ENCODE data around the gene PKP2.
A peak's percentile ranks its signal among the peaks of the same experiment; 100 is the strongest.

Gene PKP2

DNA sequence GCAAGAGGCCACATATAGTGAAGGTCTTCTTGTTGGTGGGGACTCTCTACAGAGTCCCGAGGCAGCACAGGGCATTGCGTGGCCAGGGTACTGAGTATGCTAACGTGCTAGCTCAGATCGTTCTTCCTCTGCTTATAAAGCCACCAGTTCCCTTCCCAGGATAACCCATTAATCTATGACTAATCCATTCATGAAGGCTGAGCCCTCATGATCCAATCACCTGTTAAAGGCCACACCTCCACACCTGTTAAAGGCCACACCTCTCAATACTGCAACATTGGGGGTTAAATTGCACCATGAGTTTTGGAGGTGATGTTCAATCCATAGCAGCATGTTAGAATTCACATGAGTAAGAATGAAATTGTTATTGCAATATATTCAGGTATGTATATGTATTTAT, 128.1 kb downstream of the PKP2 start:
- no peak overlapping the region for H3K4me3 ChIP-seq (ENCODE audit: low read depth, low read length)
- no peak for TF ChIP-seq CTCF (IDR thresholded peaks at IDR 0.05; ENCODE audit: insufficient read depth, low read length, missing control alignments)
- POLR2A ChIA-PET = no interaction called here
- DNase-seq (ENCODE audit: low read depth, low spot score) = no peak
- CTCF ChIA-PET = interaction anchor here (1.1 kb wide), 1 partner anchor 13 kb away, joined by 9 read pairs; the partner anchor contains the start of gene YARS2

GRCh38 chr12:32765906-32766305, 130.7 kb downstream of the PKP2 start:
- ChIA-PET CTCF (no interaction called here), POLR2A (no interaction called here)
- no peak for TF ChIP-seq CTCF (IDR thresholded peaks at IDR 0.05; ENCODE audit: insufficient read depth, low read length, missing control alignments)
- DNase-seq (ENCODE audit: low read depth, low spot score) = no peak
- H3K4me3 ChIP-seq (ENCODE audit: low read depth, low read length) = no peak overlapping the region

DNA sequence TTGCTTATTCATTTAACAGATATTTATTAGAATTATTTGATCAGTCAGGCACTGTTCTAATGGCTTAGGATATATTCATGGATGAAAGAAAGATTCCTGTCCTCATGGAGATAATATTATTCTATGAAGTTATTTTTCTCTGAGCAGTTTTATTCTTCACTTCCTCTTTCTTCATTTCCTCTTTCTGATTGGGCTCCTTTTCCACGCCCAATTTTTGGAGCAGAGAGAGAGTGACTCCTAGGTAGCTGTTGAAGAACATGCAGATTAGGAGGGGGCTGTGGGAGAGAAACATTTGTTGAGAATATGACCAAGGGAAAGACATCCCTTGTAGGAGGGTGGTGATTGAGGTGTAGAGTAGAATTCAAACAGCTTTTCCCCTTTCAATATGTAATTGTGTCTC, 134.9 kb downstream of the PKP2 start:
- ChIA-PET CTCF (no interaction called here), POLR2A (no interaction called here)
- H3K4me3 ChIP-seq (ENCODE audit: low read depth, low read length) = no peak overlapping the region
- no peak for DNase-seq (ENCODE audit: low read depth, low spot score)
- TF ChIP-seq CTCF (IDR thresholded peaks at IDR 0.05; ENCODE audit: insufficient read depth, low read length, missing control alignments) = no peak

GRCh38 chr12:32757157-32757556, 139.4 kb downstream of the PKP2 start:
- CTCF ChIA-PET = interaction anchor here (1.2 to 4.9 kb wide), 5 partner anchors 11 to 1266 kb away, joined by 6 to 92 read pairs (median 43); partner anchors contain the start of gene ALG10
- TF ChIP-seq CTCF (IDR thresholded peaks at IDR 0.05; ENCODE audit: insufficient read depth, low read length, missing control alignments) = no peak
- DNase-seq (ENCODE audit: low read depth, low spot score) = no peak

DNA sequence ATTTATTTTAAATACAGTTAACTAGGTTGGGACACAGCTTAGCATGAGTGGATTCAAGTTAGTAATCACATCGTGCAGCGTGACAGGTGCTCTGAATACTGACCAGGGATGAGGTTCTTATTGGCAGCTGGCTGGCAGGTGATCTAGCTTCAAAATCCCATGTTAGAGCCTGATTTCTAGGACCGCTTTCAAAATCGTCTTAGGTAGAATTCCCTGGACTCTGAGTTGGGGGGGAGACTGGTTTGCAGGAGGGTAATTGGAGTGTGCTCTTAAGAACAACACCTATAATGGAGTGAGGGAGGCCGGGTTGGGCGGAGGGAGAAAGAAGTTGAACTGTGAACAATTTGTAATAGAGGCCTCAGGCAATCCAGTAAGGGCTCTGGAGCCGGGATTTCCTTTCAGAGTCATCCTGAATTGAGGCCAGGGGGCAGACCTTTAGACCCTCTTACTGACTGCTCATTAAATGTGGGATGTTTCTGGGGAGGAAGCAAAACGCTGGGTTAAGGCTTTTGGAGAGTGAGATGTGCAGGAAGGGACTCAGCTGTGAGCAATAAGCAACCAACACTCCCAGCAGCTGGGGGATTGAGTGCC, 140.0 kb downstream of the PKP2 start:
- ChIA-PET POLR2A (interaction anchor here (0.7 to 1.7 kb wide), 2 partner anchors 78 to 1266 kb away, joined by 3 to 13 read pairs; partner anchors contain the start of genes ALG10 and DNM1L), CTCF (interaction anchor here (0.6 to 4.9 kb wide), 21 partner anchors 8 to 1278 kb away, joined by 3 to 92 read pairs (median 8); partner anchors contain the start of gene ALG10)
- TF ChIP-seq CTCF (IDR thresholded peaks at IDR 0.05; ENCODE audit: insufficient read depth, low read length, missing control alignments) = no peak
- no peak for DNase-seq (ENCODE audit: low read depth, low spot score)
- peak overlapping the region; percentile 98 for H3K4me3 ChIP-seq (ENCODE audit: low read depth, low read length)

More at GRCh38 chr12:32757157-32757556, 139.4 kb downstream of the PKP2 start:
- POLR2A ChIA-PET = no interaction called here
- no peak overlapping the region for H3K4me3 ChIP-seq (ENCODE audit: low read depth, low read length)

GRCh38 chr12:32755654-32756475, 140.7 kb downstream of the PKP2 start, which contains the start of gene YARS2:
TSS of gene YARS2 (minus strand) at chr12:32755897. CDS start at chr12:32755874, 23 bp downstream.
- CTCF ChIA-PET = interaction anchor here (0.5 to 4.9 kb wide), 39 partner anchors 9 to 1279 kb away, joined by 3 to 92 read pairs (median 6); partner anchors contain the start of gene ALG10
- DNase-seq (ENCODE audit: low read depth, low spot score) = peak; percentile 94
- POLR2A ChIA-PET = interaction anchor here (0.6 to 1.7 kb wide), 7 partner anchors 13 to 1267 kb away, joined by 3 to 13 read pairs (median 4); partner anchors contain the start of genes ALG10 and DNM1L
- peak; percentile 77 for TF ChIP-seq CTCF (IDR thresholded peaks at IDR 0.05; ENCODE audit: insufficient read depth, low read length, missing control alignments)
- peak within 1 kb of the TSS; percentile 98 for H3K4me3 ChIP-seq (ENCODE audit: low read depth, low read length)
